GM21529 (cell line): ENCODE results near the gene TSPAN4.

Experiments used
- ATAC-seq: cut with Tn5 transposase; IDR thresholded peaks from one replicate; pipeline ENCODE4 v1.9.1; 2021; ENCODE audit not compliant: unreplicated experiment

Gene TSPAN4

DNA sequence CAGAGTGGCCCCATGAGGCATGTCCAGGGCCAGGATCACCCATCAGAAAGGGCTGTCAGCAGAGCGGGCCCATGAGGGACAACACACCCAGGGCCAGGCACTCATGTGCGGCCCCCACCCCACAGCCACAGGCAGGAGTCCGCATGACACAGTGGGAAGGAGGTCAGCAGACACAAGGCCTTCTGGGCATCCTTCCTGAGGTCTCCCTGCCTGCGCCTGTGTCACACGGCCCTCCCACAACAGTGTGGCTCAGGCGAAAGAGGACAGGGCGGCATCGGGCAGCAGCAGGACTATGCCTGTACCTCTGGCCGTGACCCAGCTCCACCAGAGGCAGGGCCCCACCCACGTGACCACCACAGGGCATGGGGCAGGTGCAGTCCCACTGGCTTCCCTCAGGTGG lies 40.9 kb downstream of the TSPAN4 start:
- no peak for ATAC-seq

DNA sequence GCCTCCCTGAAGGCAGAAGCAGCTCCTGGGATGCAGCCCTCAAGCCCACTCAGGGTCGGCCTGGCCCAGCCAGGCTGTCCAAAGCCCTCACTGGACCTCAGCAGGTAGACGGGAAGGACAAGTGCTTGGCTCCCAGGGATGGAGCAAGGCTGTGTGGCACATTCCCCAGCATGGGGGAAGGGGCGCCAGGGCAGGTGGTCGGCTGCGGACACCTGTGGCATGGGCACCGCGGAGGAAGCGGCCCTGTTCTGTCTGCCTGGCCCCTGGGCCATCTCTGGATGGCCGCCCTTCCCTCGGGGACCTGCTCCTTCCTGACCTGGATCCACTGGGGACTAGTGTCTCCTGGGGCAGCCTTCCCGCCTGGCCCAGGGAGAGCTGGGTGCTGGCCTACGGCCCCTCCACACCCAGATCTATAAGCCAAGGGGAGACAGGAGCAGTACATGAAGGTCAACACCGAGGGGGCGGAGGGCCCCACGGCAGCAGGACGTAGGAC lies 42.0 kb downstream of the TSPAN4 start:
- no peak for ATAC-seq

DNA sequence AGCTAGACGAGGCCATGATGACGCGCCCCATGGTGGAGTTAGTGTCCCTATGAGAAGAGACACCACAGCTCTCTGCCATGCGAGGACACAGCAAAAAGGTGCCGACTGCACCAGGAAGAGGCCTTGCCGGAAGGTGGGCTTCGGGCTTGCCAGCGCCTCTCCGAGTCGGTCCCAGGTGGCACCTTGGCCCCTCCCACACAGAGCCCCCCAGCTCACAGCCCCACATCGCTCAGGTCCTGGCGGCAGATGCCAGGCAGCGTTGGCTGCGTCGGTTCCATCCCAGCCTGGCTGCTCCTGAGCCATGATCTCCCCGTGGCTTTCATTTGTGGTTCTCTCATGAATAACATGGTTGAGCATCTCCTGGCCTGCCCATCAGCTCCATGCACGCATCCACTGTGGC lies 43.9 kb downstream of the TSPAN4 start:
- no peak for ATAC-seq

DNA sequence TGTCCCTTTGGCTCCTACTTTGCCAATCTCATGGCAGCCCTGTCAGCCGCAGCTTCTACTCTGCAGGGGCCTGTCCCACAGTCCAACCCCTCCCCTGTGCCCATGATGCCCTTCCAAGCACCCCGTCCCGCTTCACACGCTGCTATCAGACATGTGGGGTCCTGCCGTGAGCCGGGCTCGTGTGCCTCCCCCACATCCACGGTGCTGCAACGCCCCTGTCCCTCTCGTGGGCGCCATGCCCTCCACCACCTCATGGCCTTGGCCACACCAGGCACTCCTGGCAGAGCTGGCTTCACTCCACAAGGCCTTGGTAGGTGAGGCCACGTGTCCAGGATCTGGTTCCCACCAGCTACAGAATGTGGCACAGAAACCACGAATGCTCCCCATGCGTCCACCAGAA lies 44.9 kb downstream of the TSPAN4 start:
- no peak for ATAC-seq

DNA sequence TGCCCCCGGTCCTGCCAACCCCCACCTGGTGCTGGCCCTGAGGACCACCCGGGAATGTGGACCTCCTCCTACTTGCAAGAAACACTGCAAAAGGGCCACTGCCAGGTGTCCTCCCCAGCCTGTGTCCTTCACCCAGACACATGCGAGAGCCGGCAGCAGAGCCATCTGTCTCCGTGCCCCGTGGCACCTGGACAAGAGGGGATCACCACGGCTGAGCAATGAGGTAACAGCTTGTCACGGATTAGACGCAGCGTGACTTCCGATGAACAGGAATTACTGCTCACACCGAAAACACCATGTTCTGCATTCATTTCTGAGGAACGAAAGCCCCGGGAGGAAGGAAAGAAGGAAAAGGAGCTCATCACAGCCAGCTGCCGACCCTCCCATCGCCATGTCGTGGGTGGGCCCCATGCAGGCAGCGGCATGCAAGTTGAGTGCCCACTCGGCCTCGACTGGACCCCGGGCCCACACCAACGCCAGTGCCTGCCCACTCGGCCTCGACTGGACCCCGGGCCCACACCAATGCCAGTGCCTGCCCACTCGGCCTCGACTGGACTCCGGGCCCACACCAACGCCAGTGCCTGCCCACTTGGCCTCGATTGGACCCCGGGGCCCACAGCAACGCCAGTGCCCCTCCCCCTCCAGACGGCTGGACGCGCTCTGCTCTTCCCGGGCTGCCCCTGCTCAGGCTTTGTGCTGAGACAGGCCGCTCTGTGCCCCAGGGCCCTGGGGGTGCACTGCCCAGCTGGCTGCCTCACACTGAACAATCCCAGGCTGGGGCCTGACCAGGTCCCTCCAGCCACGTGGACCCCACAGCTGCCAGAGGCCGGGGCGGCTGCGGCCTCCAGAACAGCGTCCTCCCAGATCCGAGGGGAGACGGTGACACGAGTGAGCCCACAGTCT lies 45.9 kb downstream of the TSPAN4 start:
- ATAC-seq: no peak

DNA sequence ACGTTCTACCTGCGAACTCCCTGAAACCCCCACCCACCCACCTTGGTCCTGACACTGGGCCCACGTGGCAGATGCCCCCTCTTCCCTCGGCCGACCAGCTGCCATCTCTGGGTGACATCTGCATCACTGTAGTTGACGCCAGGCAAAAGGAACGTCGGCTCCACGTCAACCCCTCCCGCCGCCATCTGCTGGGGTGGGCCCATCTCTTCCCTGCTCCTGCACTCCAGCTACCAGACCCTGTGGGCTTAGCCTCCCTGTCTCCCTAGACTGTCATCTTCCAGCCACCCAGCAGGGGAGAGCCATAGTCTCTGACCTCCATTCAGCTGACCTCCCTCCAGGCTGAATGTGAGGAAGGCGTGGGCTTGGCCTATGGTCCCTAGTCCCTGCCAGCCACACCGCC lies 46.6 kb downstream of the TSPAN4 start:
- no peak for ATAC-seq

DNA sequence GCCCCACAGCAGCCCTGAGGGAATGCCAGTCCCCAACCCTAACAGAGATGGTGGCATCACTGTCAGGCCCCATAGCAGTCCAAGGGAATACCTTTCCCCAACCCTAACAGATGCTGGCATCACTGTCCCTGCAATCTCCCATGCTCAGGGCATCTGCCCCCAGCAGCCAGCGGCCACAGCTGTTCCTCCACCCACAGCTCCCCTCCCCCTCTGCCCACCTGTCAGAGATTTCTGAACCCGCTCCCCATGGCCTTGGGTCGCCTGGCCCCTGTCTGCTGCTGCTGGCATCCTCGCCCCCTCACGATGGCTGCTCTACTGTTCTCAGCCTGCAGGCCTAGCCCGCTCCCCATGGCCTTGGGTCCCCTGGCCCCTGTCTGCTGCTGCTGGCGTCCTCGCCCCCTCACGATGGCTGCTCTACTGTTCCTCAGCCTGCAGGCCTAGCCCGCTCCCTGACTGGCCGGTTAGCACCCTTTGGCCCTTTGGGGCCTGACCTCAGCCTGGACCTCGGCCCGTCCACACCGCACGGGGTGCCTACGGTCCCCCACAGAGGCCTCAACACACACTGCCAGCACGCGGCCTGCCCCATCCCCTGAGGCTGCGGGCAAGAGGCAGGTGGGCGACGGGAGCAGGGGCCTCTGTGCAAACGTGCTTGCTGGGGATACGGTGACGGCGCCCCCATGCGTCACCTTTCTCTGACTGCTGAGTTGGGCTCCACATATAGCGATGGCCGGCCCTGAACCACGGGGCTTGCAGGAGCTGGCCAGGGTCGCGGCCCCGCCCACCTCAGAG lies 47.2 kb downstream of the TSPAN4 start:
- no peak for ATAC-seq

DNA sequence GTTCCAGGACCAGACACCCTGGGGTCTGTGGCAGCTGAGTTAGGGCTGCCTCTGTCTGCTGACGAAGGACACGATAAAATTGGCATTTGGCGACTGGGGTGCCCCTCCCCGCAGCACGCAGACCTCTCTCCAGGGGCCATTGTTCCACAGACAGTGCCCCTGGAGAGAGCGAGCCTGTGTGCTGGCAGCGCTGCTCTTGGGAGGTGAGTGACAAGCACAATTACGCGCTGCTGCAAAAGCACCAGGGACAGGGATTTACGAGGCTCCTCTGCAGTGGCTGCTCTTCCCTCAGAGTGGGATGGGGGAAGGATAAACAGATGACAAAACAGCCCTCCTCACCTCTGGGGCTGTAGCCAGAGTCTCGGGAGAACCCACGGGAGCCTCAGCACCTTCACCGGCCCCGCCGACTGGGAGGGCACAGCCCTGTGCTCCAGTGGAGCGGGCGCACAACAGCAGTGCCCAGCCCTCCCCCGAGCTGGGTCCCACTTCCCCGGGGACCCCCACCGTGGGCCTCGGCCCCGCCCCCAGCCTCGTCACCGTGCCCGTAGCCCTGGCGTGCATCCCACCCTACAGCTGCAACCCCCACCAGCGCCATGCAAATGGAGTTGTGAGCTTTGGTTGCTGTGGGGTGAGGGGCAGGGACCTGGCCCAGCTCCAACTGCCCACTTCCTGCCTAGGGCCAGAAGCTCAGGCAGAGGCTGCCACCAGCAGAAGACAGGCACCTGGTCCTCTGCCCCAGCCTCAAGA lies 48.3 kb downstream of the TSPAN4 start:
- ATAC-seq: no peak

DNA sequence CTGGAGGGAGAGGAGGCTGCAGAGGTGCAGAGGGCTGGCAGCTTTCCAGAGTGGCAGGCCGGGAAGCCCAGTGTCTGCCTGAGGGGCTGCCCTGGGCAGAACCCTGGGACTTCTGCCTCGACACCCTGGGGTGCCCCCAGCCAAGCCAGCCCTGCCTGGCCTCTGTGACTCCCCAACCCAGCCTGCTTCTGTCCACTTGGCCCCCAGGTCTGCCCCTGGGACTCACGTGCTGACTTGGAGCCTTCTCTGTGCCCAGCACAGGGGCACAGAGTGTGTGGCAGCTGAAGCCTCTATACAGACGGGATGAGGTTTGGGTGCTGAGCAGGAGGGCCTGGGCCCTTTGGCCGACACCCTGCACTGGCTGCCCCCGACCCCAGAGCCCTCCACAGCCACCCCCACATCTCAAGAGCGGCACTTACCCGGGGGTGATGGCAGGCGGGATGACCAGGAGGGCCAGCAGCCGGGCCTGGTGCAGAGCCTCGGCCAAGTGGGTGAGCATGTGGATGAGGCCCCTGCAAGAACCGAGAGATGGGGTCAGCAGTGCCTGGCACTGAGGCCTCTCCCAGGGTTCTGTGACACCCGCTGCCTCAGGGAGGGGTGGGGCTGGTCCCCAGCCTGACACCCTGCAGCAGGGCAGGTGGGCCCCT lies 50.5 kb downstream of the TSPAN4 start:
- ATAC-seq: no peak

DNA sequence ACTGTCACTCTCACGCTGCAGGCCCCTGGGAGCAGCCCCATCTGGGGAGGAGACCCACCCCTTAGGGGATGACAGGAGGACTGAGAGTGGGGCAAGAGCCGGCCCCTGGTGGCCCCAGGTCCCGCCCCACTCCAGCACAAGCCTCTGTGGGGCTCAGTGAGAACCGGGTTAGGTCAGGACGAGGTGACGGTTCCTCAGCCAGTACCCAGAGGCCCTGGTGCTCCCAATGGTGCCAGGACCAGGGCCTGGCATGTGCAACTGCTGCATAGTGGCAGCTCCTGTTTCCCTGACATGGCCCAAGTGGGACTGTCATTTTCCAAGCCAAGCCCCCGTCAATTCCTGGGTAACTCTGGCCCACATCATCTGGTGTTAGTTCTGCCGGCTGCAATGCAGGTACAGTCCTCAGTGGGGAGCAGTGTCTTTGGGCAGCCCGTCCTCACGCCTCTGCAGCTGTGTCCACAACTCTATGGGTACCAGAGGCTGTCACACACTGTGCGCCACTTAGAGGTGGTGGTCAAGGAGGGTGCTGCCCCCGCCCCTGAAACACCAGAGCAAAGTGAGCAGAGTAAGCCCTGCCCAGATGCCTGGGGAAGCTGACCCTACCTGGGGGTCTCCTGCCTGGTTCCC lies 52.0 kb downstream of the TSPAN4 start:
- ATAC-seq: no peak

DNA sequence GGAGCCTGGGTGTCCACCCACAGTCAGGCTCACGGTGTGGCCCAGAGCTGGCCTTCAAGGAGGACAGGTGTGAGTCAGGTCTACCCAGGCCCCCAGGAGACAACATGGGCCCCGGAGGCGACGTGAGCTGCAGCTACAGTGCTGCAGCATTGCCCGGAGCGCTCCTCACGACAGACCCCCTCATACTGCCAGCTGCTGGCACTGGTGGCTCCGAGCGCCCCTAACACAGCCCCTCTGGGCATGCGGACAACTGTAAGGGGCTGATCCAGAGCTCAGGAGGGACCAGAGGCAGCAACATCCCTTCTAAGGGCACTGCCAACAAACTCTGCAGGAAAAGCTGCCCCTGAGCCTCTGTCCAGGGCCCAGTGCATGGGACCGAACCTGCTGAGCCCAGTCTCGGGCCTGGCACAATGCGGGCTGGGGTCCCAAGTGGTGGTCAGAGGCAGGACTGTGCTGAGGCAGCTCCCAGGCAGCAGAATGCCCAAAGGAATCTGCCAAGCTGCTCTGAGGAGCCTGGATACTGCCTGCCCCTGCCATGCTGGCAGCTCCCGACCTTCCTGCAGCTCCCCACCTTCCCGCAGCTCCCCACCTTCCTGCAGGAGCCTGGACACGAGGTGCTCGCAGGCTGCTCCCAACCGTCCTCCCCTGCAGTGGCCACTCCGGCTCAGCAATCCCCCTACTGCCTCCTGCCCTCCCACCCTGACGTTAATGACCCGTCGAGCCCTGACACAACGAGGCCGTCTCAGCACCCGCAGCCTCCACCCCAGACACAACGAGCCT lies 52.9 kb downstream of the TSPAN4 start:
- no peak for ATAC-seq

DNA sequence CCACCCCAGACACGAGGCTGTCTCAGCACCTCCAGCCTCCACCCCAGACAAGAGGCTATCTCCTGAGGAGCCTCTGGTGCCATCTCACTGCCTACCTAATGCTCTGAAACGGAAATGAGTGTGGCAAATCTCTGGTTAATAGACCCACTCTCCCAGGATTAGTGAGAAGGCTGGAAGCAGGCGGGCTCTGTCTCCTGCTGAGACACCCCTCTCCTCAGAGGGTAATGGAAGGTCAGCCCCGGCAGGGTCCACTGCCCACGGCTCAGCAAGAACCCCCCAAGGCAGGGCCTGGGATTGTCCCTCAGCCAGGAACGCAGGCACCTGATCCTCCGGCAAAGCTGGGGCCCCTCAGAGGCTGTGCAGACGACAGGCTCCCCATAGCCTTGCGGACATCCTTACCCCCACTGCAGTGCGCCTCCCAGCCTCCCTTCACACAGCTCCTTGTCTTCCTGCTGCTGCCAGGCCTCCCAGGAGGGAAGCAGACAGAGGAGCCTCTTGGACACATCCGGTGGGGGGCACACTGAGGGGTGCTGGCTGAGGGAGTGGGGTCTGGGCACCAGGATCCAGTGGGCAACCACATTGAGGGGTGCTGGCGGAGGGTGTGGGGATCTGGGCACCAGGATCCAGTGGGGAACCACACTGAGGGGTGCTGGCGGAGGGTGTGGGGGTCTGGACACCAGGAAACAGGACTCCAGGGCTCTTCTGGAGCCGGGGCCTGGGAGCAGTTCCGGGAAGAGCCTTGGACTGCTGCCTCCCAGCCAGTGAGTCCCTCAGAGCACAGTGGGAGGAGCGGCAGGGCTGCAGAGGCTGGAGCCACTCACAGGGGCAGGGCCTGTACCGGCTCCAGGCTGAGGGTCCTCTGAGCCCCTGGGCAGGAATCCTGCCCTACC lies 54.8 kb downstream of the TSPAN4 start:
- ATAC-seq: no peak

DNA sequence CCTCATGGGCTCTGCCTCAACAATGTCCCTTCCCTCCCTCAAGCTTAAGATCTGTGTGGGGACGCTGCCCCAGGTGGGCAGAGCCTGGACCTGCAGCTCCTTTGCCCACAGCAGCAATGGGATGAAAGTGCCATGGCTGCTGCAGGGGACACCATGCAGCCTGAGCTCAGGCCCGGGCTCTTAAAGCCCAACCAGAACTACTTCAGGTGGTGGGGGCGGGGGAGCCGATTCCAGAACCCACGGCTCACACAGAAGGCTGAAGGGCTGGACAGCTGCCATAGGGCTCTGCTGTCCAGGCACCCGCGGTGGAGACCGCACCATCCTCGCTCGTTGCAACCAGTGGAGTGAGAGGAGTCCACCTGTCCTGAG lies 55.5 kb downstream of the TSPAN4 start:
- ATAC-seq: no peak

DNA sequence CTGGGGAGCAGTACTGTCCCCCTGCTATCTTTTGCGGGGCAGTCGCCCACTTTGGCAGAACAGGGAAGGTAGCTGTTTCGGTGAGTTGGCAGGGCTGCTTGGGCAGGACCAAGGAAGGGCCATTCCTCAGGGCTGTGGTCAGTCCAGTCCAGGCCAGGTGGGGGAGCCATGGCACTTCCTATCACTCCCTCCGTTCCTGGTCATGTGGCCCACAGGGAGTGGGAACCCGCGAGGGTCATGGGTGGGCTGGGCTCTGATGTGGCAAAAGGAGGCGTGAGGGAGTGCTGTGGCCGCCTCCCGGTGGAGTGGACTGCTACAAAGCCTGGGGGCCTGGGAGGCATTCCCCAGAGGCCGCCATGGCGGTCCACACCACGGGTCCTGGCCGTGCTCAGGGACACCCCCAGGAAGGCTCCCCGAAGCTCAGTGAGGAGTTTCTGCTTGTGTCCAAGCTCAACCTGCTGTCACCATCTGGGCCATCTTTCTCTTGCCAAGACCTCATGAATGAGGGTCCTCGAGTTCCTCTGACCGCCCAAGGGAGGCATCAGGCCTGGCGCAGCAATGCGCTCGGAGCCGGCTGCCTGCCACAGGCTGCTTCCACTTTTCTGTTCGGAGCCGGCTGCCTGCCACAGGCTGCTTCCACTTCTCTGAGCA lies 56.0 kb downstream of the TSPAN4 start:
- ATAC-seq: no peak

DNA sequence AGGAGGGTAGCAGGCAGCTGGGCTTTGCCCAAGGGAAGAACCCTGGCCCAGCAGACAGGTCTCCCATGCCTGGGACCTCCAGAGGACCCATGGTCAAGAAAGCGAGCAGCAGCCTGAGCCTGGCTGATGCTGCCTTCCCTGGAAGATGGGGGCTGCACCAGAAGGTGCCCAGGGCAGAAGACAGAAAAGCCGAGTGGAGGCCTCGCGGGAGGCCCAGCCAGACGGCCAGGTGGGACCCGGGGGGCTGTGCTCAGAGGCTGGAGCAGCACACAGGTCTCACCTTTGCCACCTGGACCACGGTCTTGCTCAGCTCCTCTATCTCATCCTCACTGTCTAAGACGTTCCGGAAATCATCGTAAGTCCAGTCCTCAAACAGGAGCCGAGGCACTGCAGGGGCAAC lies 57.1 kb downstream of the TSPAN4 start:
- ATAC-seq: no peak

DNA sequence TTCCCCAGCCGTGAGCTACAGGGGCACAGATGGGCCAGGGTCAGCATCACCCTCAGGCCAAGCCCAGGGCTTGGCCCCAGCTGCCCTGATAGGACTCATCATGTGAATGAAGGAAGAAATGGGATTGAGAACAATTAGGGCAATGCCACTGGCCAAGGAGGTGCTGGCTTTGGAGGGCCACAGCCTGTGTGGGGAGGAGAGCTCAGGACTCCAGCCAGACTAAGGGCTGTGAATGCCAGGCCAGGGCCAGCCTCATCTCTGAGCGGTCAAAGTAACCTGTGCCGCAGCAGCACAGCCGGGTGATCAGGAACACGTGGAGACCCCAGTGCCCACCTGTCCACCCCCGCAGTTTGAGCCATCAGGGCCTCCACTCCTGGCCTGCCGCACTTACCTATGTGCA lies 57.9 kb downstream of the TSPAN4 start:
- ATAC-seq: no peak

DNA sequence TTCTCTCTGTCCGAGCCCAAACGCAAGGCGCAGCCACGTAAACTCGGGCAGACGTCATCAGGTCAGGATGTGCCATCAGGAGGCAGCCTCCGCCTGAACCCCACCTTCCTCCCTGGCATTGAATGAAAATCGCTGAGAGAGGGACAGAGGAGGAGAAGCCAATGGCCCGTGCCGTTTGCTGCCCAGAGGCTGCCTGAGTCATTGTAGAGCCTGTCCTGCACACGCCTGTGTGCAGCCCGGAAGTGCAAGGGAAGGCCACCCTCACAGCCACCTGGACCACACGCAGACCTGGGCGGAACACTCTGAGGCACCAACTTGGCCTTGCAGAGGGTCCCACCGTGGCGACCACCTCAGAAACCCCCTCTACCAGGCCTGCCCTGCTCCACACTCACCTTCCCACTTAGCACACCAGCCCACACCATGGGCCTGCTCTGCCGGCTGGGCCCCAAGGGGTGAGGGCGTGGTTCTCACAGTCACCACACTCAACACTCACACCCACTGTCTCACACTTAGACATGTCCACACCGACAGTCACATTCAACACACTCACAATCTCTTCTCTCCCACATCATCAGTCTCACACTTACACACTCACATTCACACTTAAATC lies 58.9 kb downstream of the TSPAN4 start:
- ATAC-seq: no peak

DNA sequence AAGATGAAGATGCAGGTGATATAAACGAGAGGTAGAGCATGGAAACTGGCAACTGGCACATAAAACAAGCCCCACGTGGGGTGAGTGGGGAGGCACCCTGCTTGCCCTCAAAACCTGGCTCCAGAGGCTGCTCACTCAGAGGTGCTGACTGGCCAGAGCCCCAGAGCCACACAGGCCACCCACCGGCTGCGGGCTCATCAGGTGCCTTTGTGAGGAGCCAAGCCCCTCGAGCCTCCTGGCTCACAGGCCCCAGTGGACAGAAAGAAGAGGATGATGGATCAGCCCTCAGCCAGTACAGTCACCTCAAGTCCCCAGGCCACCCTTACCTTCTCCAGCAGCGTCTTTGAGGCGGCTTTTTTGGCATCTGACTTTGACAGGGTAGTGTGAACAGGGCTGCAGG lies 61.7 kb downstream of the TSPAN4 start:
- ATAC-seq: no peak
